Measurements from ENCODE around the gene ZDHHC17.

Gene ZDHHC17

DNA sequence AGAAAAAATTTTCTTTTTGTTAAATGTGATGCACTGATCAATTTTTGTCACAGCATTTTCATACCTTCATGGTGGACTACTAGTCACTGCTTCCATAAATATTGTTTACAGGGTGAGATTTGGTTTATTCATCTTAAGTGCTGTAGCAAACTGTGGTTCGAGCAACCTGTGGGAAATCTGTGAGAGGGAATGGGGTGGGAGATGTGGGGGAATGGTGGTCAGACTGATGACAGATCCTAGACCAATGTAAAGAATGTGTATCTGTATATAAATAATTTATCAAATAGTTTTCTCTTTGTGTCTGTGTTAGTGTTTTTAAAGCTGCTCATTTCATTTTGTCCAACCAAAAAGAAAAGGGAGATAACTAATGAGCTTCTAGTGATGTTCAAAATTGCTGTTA, 88.2 kb downstream of the ZDHHC17 start:
- H3K4me3 ChIP-seq (ENCODE audit: low read depth, low read length): no peak overlapping the region
- TF ChIP-seq, protein P1, sequence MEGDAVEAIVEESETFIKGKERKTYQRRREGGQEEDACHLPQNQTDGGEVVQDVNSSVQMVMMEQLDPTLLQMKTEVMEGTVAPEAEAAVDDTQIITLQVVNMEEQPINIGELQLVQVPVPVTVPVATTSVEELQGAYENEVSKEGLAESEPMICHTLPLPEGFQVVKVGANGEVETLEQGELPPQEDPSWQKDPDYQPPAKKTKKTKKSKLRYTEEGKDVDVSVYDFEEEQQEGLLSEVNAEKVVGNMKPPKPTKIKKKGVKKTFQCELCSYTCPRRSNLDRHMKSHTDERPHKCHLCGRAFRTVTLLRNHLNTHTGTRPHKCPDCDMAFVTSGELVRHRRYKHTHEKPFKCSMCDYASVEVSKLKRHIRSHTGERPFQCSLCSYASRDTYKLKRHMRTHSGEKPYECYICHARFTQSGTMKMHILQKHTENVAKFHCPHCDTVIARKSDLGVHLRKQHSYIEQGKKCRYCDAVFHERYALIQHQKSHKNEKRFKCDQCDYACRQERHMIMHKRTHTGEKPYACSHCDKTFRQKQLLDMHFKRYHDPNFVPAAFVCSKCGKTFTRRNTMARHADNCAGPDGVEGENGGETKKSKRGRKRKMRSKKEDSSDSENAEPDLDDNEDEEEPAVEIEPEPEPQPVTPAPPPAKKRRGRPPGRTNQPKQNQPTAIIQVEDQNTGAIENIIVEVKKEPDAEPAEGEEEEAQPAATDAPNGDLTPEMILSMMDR (IDR thresholded peaks at IDR 0.05; ENCODE audit: control insufficient read depth, extremely low read depth, insufficient read depth): no peak
- no peak for DNase-seq (ENCODE audit: low read depth)

DNA sequence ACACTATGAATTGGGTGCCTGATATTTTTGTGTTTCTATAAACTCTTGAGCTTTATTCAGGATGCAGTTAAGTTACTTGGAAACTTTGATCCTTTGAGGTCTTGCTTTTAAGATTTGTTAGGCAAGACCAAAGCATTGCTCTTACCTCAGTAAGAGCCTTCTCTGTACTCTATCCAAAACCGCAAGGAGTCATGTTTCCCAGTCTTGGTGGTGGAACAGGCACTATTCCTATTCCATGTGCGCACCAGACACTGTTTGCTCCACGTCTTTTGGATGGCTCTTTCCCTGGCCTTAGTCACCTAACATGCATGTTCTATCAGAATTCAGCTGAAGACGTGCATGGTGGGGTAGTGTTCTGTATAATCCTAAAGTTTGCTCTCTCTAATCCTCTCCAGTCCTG, 91.4 kb downstream of the ZDHHC17 start:
- no peak for DNase-seq (ENCODE audit: low read depth)
- TF ChIP-seq, protein P1 (IDR thresholded peaks at IDR 0.05; ENCODE audit: control insufficient read depth, extremely low read depth, insufficient read depth): no peak
- no peak overlapping the region for H3K4me3 ChIP-seq (ENCODE audit: low read depth, low read length)

DNA sequence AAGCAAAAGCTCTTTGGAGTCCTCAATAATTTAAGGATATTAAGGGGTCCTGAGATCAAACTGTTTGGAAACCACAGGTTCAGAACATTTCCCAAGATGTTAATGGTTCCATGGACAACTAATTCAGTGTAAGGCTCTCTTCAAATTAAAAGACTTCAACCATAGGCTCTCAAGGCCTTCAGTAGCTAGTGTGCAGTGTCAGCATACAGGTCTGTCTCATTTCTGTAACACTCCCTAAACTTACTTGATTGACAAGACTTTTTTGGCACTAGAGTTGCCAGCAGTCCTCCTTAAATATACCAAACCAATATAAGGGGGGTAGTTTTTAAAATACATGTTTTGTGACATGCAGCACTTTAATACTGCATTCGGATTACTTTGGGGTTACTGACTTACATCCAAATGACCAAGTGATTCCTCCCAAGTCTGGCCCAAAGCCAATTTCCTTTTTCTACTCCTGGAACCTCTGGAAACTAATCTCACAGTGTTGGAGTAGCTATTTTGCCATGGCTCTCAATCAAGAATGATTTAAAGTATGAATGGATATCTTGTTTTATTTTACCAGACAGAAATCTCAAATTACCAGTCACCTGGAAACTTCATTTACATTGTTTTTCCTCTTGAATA, 92.2 kb downstream of the ZDHHC17 start:
- H3K4me3 ChIP-seq (ENCODE audit: low read depth, low read length): no peak overlapping the region
- DNase-seq (ENCODE audit: low read depth): no peak
- TF ChIP-seq, protein P1 (IDR thresholded peaks at IDR 0.05; ENCODE audit: control insufficient read depth, extremely low read depth, insufficient read depth): no peak

DNA sequence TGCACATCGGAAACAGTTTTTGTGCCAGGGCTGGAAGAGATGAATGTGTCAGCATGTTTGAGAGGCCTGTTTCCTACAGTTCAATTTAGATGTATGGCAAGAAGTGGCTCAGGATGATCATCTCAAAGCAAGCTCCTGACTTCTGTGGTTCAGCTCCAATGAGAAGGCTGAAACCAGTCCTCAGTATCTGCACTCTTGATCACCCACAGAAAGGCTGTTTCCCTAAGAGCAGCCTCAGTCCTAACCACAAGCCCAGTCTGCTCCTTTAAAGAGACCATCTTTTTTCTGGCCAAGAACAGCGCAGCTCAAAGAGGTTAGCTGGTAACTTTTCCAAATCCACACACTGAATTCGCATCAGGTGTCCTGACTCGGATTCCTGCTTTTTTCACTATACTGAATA, 95.7 kb downstream of the ZDHHC17 start:
- no peak overlapping the region for H3K4me3 ChIP-seq (ENCODE audit: low read depth, low read length)
- TF ChIP-seq, protein P1 (IDR thresholded peaks at IDR 0.05; ENCODE audit: control insufficient read depth, extremely low read depth, insufficient read depth): no peak

DNA sequence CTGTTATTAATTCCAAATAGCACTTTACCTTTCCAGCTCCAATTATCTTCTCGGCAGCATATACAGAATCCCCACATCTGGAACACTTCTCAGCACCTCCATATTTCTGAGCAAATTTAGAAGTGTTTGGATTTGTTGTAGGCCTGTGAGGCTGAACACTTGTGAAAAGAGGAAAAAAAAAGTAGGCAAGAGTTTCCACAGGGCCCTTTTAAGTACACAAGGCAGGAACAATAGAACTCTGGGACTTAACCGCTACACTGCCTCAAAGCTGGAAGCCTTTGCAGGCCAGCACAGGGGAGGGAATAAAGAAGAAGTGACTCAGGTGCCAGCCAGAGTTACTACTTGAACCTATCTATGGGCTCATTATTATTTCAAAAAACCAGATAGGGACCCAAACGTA, 96.3 kb downstream of the ZDHHC17 start:
- no peak overlapping the region for H3K4me3 ChIP-seq (ENCODE audit: low read depth, low read length)
- TF ChIP-seq, protein P1 (IDR thresholded peaks at IDR 0.05; ENCODE audit: control insufficient read depth, extremely low read depth, insufficient read depth): no peak
- DNase-seq (ENCODE audit: low read depth): no peak

More for the DNA sequence above, 95.7 kb downstream of the ZDHHC17 start:
- DNase-seq (ENCODE audit: low read depth): no peak

DNA sequence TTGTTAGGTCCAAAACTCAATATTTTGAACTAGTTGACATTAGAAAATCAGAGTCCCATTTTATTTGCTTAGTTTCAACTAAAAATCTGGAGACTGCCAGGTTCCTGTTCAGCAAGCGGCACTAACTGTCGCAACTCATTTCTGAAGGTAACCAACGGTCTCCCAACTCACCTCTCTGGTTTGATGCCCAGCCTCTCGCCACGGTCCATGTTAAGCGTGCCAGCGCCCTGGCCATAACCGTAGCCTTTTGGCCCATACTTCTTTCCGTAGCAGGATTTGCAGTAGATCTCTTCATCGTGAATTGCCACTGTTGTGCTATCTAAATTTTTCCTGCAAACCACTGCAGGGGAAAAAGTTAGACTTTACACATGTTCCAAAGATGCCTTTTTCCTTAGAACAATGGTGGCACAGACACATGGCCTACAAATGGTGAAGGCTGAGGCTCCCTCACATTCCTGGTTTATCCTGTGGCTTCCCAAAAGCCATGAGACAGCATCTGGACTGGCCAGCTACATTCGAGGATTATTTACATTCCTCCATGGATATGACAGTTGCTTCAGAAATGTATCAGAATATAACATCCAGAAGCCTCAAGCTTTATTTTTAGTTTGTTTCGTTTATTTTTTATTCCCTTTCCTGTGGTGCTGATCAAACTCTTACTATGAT, 99.2 kb downstream of the ZDHHC17 start:
- no peak for DNase-seq (ENCODE audit: low read depth)
- no peak overlapping the region for H3K4me3 ChIP-seq (ENCODE audit: low read depth, low read length)

More for the DNA sequence above, 99.2 kb downstream of the ZDHHC17 start:
- TF ChIP-seq, protein P1 (IDR thresholded peaks at IDR 0.05; ENCODE audit: control insufficient read depth, extremely low read depth, insufficient read depth): no peak

Data from LNCaP clone FGC (cell line).